Right atrium auricular region (tissue), 2 donors: Measurements from ENCODE around the gene ARMCX6. TPM values are rescaled to one million over a fixed set of nuclear protein-coding genes. Genes with fewer than 3 reads are reported as not detected.
A peak's percentile ranks its signal among the peaks of the same experiment; 100 is the strongest.

ENCODE experiments used
- DNase-seq: peaks from one replicate; pipeline ENCODE4 v3.0.0-alpha.2; 2019; ENCODE audit warnings: low spot score
- H3K27ac ChIP-seq, 2 donors: fragments of 200-600 bp; sonication (generic); 1 replicate in 1 of 2; 2 replicates in 1 of 2; pipeline ENCODE4 v1.5.1; 2016 to 2019
- H3K27me3 ChIP-seq, 2 donors: fragments of 200-600 bp; sonication (generic); one replicate each; pipeline versions ENCODE4 v1.5.1 to v1.6.0; 2017 to 2019
- H3K36me3 ChIP-seq: fragments of 200-600 bp; sonication (generic); one replicate; pipeline ENCODE4 v1.5.1; 2016
- H3K4me1 ChIP-seq, 2 donors: fragments of 200-600 bp; sonication (generic); one replicate each; pipeline versions ENCODE4 v1.5.1 to v1.6.0; 2017 to 2019
- H3K4me3 ChIP-seq, 2 donors: fragments of 200-600 bp; sonication (generic); 1 replicate in 1 of 2; 2 replicates in 1 of 2; pipeline ENCODE4 v1.5.1; 2017 to 2019; ENCODE audit warnings: mild to moderate bottlenecking in 1 of 2, moderate library complexity in 1 of 2
- H3K9me3 ChIP-seq, 2 donors: fragments of 200-600 bp; sonication (generic); one replicate each; pipeline ENCODE4 v1.5.1; 2019
- CTCF ChIP-seq, 2 donors: fragments of 200-600 bp; sonication (generic); IDR thresholded peaks; one replicate each; pipeline ENCODE4 v1.5.1; 2019; ENCODE audit warnings: antibody characterized with exemption in 2 of 2
- total RNA-seq, 2 donors: library from RNA; depleted of rRNA; stranded (reverse); fragments of >200 nt; gene quantifications; one replicate each; pipeline ENCODE4 v1.1.0, GENCODE V29; 2016

ARMCX6 gene
- 10 to 100 TPM; 12.3 to 18.9 TPM for total RNA-seq

- DNase-seq, result peak; percentile 88
- Histone ChIP-seq H3K4me1 (peaks cover 0 to 7% of the 10 kb centered on the region in 2 donors), H3K27me3 (no peaks in the 10 kb centered on the region), H3K27ac (peak within 1 kb of the TSS; percentile 75 to 82), H3K4me3 (peak within 1 kb of the TSS; percentile 58), H3K36me3 (no peaks in the 10 kb centered on the region), H3K9me3 (no peaks in the 10 kb centered on the region)
- peak; percentile 27 to 65 for TF ChIP-seq CTCF (IDR thresholded peaks at IDR 0.05)
Measured at GRCh38 chrX:101617211-101618191, at the start of gene ARMCX6. Gene ARMCX6 (minus strand): TSS chrX:101618000. CDS start chrX:101616620, 1,380 bp downstream.

GRCh38 chrX:101659601-101660063 lies 41.8 kb upstream of the ARMCX6 start, which contains the start of gene ARMCX2:
Gene ARMCX2 (minus strand): TSS chrX:101659850. CDS start chrX:101657588, 2,262 bp downstream.
- no peak for TF ChIP-seq CTCF (IDR thresholded peaks at IDR 0.05)
- peaks cover 9% of the 10 kb centered on the region for H3K36me3 ChIP-seq

GRCh38 chrX:101658661-101659491 lies 41.1 kb upstream of the ARMCX6 start:
- Histone ChIP-seq H3K36me3 (peaks cover 9% of the 10 kb centered on the region), H3K4me1 (no peaks in the 10 kb centered on the region), H3K27ac (peak overlapping the region; percentile 70 to 78), H3K4me3 (peak overlapping the region; percentile 56 to 65), H3K9me3 (no peaks in the 10 kb centered on the region), H3K27me3 (no peaks in the 10 kb centered on the region)
- TF ChIP-seq CTCF (IDR thresholded peaks at IDR 0.05), result no peak
- peak; percentile 68 for DNase-seq

More at GRCh38 chrX:101659601-101660063, 41.8 kb upstream of the ARMCX6 start, which contains the start of gene ARMCX2:
- no peak for DNase-seq
- Histone ChIP-seq H3K4me1 (no peaks in the 10 kb centered on the region), H3K4me3 (peak within 1 kb of the TSS; percentile 56 to 65), H3K9me3 (no peaks in the 10 kb centered on the region), H3K27me3 (no peaks in the 10 kb centered on the region), H3K27ac (peak within 1 kb of the TSS; percentile 70 to 78)

- Histone ChIP-seq H3K27me3 (no peaks in the 10 kb centered on the region), H3K9me3 (no peaks in the 10 kb centered on the region), H3K27ac (no peak overlapping the region), H3K36me3 (peaks cover 9% of the 10 kb centered on the region), H3K4me3 (no peak overlapping the region), H3K4me1 (no peaks in the 10 kb centered on the region)
- no peak for TF ChIP-seq CTCF (IDR thresholded peaks at IDR 0.05)
- DNase-seq, result no peak
Measured at GRCh38 chrX:101657495-101657894, 39.7 kb upstream of the ARMCX6 start.

GRCh38 chrX:101656817-101657216 lies 39.0 kb upstream of the ARMCX6 start:
- Histone ChIP-seq H3K27me3 (no peaks in the 10 kb centered on the region), H3K9me3 (no peaks in the 10 kb centered on the region), H3K4me3 (no peak overlapping the region), H3K27ac (no peak overlapping the region), H3K36me3 (peaks cover 9% of the 10 kb centered on the region), H3K4me1 (no peaks in the 10 kb centered on the region)
- TF ChIP-seq CTCF (IDR thresholded peaks at IDR 0.05), result no peak
- no peak for DNase-seq
